ENCODE measurements around the gene HNRNPUL2. TPM values are rescaled to one million over a fixed set of nuclear protein-coding genes. Genes with fewer than 3 reads are reported as not detected.
"Not testable (repeated sequence)": the region's sequence is repeated elsewhere in the genome, so short reads cannot be mapped to it uniquely, and the experiment has no call there.

The HNRNPUL2 gene
- total RNA-seq, 2 donors from 2014 or later = 48.1 to 49.8 TPM

GRCh38 chr11:62752994-62753735, 25.9 kb upstream of the HNRNPUL2 start:
- Histone ChIP-seq H3K36me3 (ENCODE audit: control insufficient read depth, insufficient read depth, low read length) (peaks cover 16% of the 10 kb centered on the region), H3K4me1 (ENCODE audit: control insufficient read depth, insufficient read depth, low read length) (peaks cover 4% of the 10 kb centered on the region), H3K27me3 (ENCODE audit: control insufficient read depth, insufficient read depth, low read length, poor library complexity, severe bottlenecking) (no peaks in the 10 kb centered on the region), H3K9me3 (ENCODE audit: control insufficient read depth, low read length) (no peaks in the 10 kb centered on the region), H3K4me3 (ENCODE audit: low read length) (peak overlapping the region; percentile 87), H3K9ac (ENCODE audit: extremely low read depth, low read length, poor library complexity, severe bottlenecking) (peak overlapping the region; percentile 26), H3K27ac (ENCODE audit: low read depth, low read length) (peak overlapping the region; percentile 60)
- H3K4me3 Mint-ChIP-seq = peak overlapping the region; percentile 96
- WGBS, 2 experiments (ENCODE audit: insufficient coverage in 1 of 2, insufficient read length in 1 of 2) = 87 to 95% methylated on average over 12 to 15 of the region's 15 CpGs
- DNase-seq = no peak
- H3K9me3 Mint-ChIP-seq = no peaks in the 10 kb centered on the region
- H3K4me1 Mint-ChIP-seq = peaks cover 18% of the 10 kb centered on the region
- peak overlapping the region; percentile 99 for H3K27ac Mint-ChIP-seq
- peaks cover 24% of the 10 kb centered on the region for H3K36me3 Mint-ChIP-seq (ENCODE audit: low read depth)
- TF ChIP-seq CTCF (conservative IDR thresholded peaks at IDR 0.05) = no peak
- H3K27me3 Mint-ChIP-seq (ENCODE audit: insufficient read depth) = no peaks in the 10 kb centered on the region

- Mint-ChIP-seq H3K27me3 (ENCODE audit: insufficient read depth) (no peaks in the 10 kb centered on the region), H3K27ac (no peak overlapping the region), H3K4me3 (no peak overlapping the region), H3K9me3 (no peaks in the 10 kb centered on the region), H3K36me3 (ENCODE audit: low read depth) (peaks cover 24% of the 10 kb centered on the region), H3K4me1 (peaks cover 10% of the 10 kb centered on the region)
- H3K27me3 ChIP-seq (ENCODE audit: control insufficient read depth, insufficient read depth, low read length, poor library complexity, severe bottlenecking) = no peaks in the 10 kb centered on the region
- no peak for TF ChIP-seq CTCF (conservative IDR thresholded peaks at IDR 0.05)
- H3K27ac ChIP-seq (ENCODE audit: low read depth, low read length) = no peak overlapping the region
- DNase-seq = no peak
- no peaks in the 10 kb centered on the region for H3K9me3 ChIP-seq (ENCODE audit: control insufficient read depth, low read length)
- H3K4me3 ChIP-seq (ENCODE audit: low read length) = no peak overlapping the region
- 95 to 100% methylated on average over 5 to 14 of the region's 14 CpGs for WGBS, 2 experiments (ENCODE audit: insufficient coverage in 1 of 2, insufficient read length in 1 of 2)
- no peak overlapping the region for H3K9ac ChIP-seq (ENCODE audit: extremely low read depth, low read length, poor library complexity, severe bottlenecking)
- H3K36me3 ChIP-seq (ENCODE audit: control insufficient read depth, insufficient read depth, low read length) = peaks cover 16% of the 10 kb centered on the region
- no peaks in the 10 kb centered on the region for H3K4me1 ChIP-seq (ENCODE audit: control insufficient read depth, insufficient read depth, low read length)
Measured at GRCh38 chr11:62752177-62752785, 25.0 kb upstream of the HNRNPUL2 start.

GRCh38 chr11:62749931-62750330, 22.7 kb upstream of the HNRNPUL2 start:
- peaks cover 16% of the 10 kb centered on the region for H3K36me3 ChIP-seq (ENCODE audit: control insufficient read depth, insufficient read depth, low read length)
- not testable (repeated sequence) for H3K9ac ChIP-seq (ENCODE audit: extremely low read depth, low read length, poor library complexity, severe bottlenecking); H3K27ac ChIP-seq (ENCODE audit: low read depth, low read length); H3K4me1 ChIP-seq (ENCODE audit: control insufficient read depth, insufficient read depth, low read length); H3K9me3 ChIP-seq (ENCODE audit: control insufficient read depth, low read length); DNase-seq; H3K4me1 Mint-ChIP-seq; H3K4me3 ChIP-seq (ENCODE audit: low read length); H3K4me3 Mint-ChIP-seq; H3K9me3 Mint-ChIP-seq; H3K27me3 Mint-ChIP-seq (ENCODE audit: insufficient read depth); H3K27me3 ChIP-seq (ENCODE audit: control insufficient read depth, insufficient read depth, low read length, poor library complexity, severe bottlenecking)
- Mint-ChIP-seq H3K27ac (peak overlapping the region; percentile 13), H3K36me3 (ENCODE audit: low read depth) (peaks cover 24% of the 10 kb centered on the region)
- 93 to 94% methylated on average over 5 of the region's 5 CpGs for WGBS, 2 experiments (ENCODE audit: insufficient coverage in 1 of 2, insufficient read length in 1 of 2)
